Measurements from ENCODE around the gene UEVLD.

UEVLD gene

DNA sequence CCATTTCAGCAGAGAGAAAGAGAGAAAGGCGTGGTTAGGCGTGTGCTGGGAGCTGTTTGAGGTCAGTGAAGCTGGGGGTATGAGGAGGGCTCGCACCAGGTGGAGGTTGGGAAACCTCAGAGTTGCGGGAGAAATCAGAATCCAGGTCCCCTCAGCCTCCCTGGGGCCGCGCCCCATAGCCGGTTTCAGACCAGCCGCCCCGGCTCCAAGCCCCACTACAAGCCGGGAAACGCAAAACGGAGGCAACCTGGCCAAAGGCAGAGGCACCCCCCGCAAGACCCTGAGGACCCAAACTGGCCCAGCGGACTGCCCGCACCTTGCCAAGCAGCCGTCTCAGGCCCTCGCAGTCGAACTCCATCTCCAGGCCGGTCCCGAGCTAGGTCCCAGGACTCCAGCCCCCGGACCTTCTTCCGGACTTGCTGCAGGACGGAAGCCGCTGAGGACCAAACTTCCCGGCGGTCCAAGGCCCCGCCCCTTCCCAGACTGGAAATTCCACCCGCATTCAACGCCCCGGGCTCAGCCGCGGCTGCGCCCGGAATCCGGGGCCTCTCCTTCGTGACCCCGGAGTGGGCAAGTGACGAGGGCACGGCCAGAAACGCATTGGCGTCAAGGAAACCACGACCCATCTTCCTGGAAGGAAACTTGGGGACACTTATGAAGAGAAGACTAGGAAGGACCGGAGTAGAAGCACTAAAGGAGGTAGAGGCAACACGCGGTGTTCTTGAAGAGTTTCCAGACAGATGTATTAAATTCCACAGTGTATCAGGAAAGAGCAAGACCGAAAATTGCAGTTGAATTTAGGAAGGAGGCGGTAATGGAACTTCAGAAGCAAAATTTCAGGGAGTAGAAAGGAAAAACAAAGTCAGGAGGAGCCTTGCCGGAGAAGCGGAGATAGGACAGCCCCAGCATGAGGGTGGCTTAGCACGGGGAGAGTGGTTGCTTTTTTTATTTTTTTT, at the start of gene UEVLD:
UEVLD (minus strand) TSS at position 438 of the 956 bp plus-strand sequence; CDS start at position 358, 80 bp downstream.
- peak; percentile 74 for DNase-seq (ENCODE audit: extremely low read depth, low read depth)
- TF ChIP-seq, protein P1, sequence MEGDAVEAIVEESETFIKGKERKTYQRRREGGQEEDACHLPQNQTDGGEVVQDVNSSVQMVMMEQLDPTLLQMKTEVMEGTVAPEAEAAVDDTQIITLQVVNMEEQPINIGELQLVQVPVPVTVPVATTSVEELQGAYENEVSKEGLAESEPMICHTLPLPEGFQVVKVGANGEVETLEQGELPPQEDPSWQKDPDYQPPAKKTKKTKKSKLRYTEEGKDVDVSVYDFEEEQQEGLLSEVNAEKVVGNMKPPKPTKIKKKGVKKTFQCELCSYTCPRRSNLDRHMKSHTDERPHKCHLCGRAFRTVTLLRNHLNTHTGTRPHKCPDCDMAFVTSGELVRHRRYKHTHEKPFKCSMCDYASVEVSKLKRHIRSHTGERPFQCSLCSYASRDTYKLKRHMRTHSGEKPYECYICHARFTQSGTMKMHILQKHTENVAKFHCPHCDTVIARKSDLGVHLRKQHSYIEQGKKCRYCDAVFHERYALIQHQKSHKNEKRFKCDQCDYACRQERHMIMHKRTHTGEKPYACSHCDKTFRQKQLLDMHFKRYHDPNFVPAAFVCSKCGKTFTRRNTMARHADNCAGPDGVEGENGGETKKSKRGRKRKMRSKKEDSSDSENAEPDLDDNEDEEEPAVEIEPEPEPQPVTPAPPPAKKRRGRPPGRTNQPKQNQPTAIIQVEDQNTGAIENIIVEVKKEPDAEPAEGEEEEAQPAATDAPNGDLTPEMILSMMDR (IDR thresholded peaks at IDR 0.05; ENCODE audit: low read depth, low read length): no peak

DNA sequence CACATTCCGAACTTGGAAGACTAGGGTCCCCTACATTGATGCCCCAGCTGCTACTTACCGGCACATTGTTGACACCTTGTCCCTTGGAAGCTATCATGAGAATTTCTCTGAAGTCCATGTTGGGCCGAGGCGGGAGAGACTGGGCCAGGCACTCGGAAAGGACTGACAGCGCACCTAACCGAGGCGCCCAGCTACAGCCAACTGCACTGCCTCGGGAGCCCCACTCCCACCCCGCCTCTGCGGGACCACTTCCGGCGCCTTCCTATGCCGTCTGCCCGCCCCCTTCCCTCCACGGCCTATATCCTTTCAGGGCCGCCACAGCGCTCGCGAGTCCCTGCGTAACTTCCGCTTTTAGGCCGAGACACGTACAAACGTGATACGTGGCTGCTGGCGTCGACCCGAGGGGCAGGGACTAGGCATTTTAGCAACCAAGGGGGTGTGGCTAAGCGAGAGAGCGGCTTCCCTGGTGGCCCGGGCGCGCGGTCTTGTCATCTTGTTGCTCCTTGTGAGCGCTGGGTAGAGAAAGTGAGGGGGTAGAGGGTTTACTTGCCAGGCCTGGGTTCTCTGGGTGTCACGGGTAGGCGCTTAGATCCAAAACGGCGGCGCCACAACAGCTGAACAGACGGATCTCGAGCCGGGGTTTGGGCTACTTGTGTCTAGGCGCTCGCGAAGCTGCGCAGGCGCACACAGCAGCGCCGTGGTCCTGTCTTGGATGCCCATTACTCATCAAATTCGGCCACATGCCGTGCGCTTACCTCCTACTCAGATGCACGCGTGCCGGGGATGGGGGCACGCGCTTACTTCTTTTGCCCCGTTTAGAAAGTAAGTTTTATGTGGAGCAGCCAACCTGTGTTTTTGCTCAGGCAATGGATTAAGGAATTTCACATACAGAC, 45.9 kb upstream of the UEVLD start, which contains the start of gene SPTY2D1:
SPTY2D1 (minus strand) TSS at position 203 of the 893 bp plus-strand sequence; CDS start at position 118, 85 bp downstream.
- TF ChIP-seq, protein P1 (IDR thresholded peaks at IDR 0.05; ENCODE audit: low read depth, low read length): no peak

DNA sequence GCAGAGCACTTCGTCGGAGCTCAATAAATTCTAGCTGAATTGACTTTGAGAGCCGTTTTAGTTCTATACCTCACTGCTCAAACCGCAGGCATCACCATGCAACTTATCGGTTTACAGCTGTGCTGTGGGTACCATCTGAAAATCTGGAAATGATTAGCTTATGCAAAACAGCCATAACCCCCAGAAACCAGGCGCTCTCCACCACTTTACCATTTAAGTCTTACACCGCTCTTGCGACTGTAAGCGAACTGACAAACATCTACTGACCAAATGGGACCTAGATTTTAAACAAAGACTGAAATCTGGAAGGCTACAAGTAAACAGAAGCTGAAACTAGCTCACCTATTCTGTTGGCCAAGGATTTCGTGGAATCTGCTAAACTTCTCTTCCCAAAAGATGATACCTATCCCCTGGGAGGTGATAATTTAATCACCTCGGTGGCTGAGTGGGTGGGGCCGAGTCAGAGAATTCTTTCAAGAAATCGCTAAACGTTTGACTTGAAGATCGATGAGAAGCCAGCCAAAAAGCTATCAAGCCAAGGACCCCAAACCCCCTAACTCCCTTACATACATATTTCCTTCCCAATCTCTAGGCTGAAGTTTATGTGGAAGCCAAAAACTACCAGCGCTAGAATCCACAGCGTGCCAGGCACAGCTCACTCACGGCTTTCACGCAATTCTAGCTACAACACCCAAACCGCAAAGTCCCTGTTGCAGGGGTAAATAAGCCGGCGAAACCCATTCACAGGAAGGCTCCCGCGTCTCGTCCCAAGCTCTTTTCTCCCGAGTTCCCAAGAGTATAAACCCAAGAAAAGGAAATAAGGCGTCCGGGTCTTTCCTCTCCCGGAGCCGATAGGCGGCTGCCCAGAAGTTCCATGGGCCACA, 45.0 kb upstream of the UEVLD start:
- DNase-seq (ENCODE audit: extremely low read depth, low read depth): peak; percentile 47
- TF ChIP-seq, protein P1 (IDR thresholded peaks at IDR 0.05; ENCODE audit: low read depth, low read length): no peak

More for the DNA sequence above, 45.9 kb upstream of the UEVLD start, which contains the start of gene SPTY2D1:
- DNase-seq (ENCODE audit: extremely low read depth, low read depth): peak; percentile 98

DNA sequence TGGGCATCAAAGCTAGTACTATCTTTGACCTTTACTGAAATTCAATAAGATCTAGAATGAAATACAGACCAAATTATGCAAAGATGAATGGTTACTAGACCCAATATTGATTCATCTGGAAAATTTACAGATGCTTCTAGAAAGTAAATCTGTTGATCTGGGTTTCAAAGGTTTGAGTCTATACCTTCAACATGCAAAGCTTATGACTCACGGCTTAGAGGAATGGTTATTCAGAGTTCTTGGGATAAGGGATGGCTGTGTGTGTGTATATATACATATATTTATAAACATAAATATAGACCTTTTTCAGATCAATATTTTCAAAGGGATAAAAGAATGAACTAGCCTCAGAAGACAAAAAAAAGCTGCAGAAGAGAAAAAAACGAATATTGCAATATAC, 44.3 kb upstream of the UEVLD start:
- DNase-seq (ENCODE audit: extremely low read depth, low read depth): no peak
- TF ChIP-seq, protein P1 (IDR thresholded peaks at IDR 0.05; ENCODE audit: low read depth, low read length): no peak

DNA sequence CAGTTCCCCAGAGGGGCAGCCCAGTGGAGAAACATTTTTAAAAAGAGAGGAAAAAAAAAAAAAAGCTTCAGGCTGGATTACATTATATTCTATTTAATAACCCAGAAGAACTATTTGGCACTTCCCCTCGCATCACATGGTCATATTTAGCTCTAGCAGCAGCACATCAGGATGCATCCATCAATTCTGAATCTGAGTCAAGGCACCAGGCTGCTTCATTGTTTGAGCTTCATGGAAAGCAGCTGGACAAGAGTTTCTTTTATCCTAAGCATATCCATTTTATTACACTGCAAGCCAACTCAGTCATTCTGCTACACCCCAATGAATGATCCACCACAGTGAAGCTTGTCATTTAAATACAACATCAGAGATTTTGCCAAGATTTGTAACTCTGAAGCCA, 35.6 kb upstream of the UEVLD start:
- TF ChIP-seq, protein P1 (IDR thresholded peaks at IDR 0.05; ENCODE audit: low read depth, low read length): no peak
- no peak for DNase-seq (ENCODE audit: extremely low read depth, low read depth)

DNA sequence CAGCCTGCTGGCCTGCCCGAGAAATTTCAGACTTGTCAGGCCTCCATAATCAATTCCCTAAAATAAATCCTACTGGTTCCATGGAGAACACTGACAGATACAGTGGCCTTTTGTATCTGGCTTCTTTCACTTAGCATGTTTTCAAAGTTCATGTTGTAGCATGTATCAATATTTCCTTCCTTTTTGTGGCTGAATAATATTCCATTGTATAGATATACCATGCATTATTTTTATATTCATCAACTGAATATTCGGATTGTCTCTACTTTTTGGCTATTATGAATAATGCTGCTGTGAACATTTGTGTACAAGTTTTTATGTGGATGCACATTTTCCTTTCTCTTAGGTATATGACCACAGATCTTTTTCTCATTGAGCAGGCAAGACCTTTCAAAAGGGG, 35.2 kb upstream of the UEVLD start:
- no peak for DNase-seq (ENCODE audit: extremely low read depth, low read depth)
- TF ChIP-seq, protein P1 (IDR thresholded peaks at IDR 0.05; ENCODE audit: low read depth, low read length): no peak
